Measurements from ENCODE around the gene SH3D21.

The SH3D21 gene

DNA sequence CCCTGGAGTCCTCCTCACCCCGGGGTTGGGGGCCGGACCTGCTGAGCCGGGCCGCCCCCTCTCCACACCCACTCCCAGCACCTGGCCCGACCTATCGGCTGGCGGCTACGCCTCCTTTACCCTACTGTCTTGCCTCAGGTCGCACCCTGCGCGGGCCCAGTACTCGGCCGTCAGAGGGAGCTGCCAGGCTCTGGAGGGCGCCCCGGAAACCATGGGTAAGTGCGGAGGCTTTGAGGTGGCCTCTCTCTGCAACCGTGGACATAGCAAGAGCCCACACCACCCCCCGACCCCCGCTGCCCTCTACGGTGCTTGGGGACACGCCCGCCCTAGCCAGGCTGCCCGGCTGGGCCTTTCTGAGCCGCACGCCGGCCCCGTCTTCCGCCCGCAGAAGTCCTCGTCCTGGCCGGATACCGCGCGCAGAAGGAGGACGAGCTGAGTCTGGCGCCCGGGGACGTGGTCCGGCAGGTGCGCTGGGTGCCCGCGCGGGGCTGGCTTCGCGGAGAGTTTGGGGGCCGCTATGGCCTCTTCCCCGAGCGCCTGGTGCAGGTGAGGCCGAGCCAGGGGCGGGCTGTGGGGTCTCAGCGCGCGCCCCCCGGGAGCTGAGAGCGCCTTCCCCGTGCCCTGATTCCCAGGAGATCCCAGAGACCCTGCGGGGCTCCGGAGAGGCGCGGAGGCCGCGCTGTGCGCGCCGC is at the start of gene SH3D21:
Gene SH3D21, plus strand, starts transcription at position 159 of the 692 bp plus-strand sequence. Its CDS starts 53 bp downstream, at position 212.
- DNase-seq, result peak; percentile 63

DNA sequence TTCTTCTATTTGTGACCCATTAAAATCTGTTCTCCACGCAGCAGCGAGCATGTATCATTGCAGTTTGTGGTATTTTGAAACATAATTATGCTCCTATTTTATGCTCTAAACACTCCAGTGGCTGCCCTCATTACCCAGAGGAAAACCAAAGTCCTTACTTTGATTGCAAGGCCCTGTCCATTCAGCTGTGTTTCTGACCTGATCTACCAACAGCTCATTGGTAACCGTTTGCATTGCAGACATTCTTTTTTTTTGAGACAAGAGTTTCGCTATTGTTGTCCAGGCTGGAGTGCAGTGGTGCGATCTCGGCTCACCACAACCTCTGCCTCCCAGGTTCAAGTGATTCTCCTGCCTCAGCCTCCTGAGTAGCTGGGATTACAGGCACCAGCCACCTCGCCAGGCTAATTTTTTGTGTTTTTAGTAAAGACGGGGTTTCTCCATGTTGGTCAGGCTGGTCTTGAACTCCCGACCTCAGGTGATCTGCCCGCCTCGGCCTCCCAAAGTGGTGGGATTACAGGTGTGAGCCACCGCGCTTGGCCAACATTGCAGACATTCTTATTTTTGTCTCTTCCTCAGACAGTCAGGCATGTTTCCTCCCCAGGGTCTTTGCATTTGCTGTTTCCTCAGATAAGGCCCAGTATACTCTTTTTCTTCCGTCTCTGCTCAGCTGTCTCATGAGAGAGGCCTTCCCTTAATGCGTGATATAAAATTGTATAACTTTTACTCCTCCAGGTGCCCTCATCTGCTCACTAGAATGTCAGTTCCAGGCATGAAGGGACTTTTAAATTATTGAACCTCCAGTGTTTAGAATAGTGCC is 49.4 kb upstream of the SH3D21 start:
- no peak for DNase-seq

DNA sequence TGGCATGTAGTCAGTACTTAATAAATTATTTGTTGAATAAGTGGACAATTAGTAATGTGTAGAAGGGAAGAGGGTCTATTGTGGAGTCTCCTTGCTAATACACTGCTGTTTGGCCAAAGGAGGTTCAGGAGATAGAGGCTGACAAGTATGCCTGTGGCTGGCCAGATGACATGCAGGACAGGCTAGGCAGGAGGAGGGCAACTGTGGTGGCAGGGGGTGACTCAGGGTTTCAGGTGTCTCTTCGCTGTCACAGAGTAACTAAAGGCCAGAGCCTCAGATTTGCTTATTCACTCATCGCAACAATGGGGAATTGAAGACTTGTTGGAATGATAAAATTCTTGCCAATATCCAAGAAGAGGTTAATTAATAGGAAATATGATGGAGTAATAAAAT is 48.8 kb upstream of the SH3D21 start:
- DNase-seq, result no peak

DNA sequence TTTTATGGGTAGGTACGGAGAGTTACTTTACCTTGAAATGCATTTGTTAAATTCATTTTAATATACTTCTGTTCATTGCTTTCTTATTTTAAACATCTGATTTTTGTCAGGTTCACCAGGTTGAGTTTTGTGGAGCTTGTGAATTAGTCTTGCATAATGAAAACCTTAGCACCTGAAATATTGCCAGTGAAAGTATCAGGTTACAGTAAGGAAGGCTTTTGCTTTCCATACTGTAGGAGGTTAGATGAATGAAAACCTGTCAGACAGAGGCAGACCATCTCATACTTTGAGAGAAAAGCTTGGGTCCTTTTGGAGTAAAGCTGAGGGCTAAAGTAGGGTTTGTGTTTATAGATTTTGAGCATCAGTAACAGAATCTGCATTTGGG is 47.2 kb upstream of the SH3D21 start:
- no peak for DNase-seq

DNA sequence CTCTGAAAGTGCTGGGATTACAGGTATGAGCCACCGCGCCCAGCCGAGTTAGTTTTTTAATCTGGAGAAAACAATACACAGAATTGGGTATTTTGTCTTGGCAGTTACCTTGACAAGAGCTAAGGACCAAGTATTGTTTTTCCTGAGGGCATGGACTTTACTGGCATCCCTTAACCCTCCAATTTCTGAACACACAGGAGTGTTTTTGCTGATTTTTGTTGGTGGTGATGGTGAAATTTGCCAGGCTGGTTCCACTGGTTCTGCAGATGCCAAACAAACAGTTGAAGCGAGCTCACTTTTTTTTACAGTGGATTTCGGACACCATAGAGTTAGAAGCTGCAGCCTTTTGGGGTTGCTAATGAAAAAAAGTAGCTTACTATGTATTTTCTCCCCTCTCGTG is 37.2 kb upstream of the SH3D21 start:
- DNase-seq, result no peak

DNA sequence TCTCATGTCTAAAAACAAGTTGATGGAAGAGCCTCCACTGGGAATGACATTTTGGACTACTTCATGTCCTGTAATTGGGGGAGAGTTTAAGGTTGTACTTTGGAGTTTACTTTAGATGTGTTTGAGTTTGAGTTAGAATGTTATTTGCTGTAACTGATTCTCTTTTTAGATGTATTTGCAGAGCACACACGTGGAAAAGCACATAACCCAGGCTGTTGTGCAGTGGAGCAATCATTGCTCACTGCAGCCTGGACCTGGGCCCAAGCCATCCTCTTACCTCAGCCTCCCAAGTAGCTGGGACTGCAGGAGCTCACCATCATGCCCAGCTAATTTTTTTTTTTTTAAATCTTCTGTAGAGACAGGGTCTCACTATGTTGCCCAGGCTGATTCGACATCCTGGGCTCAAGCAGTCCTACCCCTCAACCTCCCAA is 36.7 kb upstream of the SH3D21 start:
- peak; percentile 32 for DNase-seq

DNA sequence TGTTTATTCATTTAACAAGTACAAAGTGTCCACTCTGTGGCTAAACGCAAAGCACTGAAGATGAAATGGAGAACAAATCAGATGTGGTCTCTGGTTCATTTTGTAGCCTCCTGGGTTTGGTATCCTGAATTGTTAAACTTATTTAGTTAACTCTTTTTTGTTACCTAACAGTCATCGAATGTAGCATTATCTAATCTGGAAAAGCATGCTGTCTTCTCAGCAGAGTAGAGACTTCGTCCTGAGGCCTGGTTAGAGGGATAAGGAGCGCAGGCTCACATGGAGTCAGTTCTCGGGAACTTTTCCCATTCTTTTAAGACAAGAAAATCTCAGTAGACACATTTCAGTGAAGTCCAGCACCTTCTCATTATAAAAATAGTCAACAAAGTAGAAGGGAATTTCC is 33.1 kb upstream of the SH3D21 start:
- no peak for DNase-seq

DNA sequence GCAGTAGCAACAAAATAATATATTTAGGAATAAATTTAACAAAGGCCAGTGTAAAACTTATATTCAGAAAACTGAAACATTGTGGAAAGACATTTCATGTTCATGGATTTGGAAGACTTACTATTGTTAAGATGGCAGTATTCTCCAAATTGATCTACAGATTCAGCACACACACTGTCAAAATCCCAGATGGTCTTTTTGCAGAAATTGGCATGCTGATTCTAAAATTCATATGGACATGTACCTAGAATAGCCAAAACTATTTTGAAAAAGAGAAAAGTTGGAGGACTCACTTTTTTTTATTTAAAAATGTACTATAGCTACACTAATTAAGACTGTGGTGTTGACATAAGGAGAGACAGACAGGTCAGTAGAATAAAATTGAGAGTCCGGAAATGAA is 32.0 kb upstream of the SH3D21 start:
- no peak for DNase-seq

DNA sequence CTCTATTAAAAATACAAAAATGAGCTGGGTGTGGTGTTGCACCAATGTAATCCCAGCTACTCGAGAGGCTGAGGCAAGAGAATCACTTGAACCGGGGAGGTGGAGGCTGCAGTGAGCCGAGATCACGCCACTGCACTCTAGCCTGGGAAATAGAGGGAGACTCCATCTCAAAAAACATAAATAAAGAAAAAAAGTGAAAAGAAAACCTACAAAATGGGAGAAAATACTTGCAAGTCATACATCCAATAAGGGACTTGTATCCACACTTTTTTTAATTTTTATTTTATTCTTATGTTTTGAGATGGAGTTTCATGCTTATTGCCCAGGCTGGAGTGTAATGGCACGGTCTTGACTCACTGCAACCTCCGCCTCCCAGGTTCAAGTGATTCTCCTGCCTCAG is 29.5 kb upstream of the SH3D21 start:
- DNase-seq, result no peak

DNA sequence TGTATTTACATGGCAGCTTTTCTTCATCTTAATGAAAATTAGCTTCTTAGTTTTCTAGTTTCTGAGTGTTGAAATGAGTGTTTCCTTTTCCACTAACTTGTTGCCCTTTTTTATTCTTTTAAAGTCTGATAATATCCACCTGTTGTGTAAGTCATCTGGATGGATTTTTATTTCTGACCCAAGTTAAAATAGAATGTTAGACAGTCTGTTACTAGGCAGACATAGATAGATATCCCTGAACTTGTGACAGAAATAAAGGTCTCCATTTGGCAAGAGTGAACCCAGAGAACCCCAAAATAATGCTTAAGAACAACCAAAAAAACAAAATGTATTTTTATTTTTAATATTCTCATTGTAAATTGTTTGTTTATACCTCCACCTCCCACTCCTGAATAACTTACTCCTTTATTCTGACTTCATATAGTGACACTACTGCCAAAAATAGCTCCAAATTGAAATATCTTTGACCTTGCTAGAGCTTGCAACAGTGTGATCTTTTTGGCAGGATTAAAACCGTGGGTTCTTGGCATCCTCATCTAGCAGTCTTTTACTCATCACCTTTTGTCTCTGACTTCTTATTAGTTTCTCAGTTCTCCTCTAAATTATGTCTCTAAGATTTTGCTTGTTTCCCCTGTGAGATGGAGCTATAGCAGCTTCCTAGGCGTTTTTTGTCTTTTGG is 26.9 kb upstream of the SH3D21 start:
- DNase-seq, result no peak

DNA sequence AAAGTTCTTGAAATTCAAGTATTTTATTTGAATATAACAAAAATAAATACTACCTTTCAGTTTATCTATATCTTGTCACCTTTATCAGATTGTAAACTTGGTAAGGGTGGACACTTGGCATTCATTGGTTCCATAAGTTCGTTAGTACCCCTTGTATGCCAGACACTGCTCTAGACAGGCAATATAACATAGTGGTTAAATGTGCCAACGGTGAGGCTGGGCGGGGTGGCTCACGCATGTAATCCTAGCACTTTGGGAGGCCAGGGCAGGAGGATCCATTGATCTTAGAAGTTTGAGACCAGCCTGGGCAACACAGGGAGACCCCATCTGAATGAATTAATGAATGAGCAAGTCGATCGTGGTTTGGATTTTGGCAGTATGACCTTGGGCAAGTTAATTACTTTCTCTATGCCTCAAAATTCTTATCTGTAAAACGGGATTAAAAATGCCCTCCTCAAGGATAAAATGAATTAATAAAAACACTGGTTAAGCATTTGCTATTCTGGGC is 26.3 kb upstream of the SH3D21 start:
- no peak for DNase-seq

DNA sequence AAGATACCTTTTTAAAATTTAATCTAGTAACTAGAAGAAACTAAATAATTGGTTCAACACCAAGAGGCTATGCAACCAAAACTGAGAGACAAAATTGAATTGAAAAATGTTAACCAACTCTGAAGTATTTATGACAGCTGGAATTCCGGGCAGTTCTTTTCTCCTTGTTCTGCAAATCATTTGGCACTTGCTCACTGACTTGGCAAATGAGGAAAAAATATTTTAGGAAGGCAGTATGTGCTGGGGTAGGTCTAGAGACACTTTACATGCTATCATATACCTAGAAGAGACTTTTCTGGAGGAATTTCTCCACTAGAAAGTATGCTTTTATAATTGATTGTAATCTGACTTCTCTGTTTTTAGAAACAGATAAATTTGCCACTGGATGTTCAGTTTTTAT is 22.1 kb upstream of the SH3D21 start:
- DNase-seq, result no peak

DNA sequence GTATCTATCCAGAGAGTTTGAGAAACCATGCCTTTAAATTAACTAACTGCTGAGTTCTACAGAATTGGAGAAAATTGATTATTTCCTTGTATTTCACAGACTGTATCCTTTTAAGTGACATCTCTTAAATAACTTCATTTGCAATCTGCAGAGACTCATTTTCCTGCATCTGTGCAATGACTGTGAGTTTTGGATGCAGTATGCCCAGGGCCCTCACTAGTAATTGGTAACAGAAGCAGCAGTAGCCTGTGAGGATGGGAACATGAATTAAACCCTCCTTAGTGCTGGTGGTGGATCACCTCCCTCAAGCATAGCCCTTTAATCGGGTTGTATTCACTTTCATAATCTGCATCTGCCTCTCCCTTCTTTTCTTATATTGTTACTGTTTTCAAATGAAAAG is 21.7 kb upstream of the SH3D21 start:
- no peak for DNase-seq

DNA sequence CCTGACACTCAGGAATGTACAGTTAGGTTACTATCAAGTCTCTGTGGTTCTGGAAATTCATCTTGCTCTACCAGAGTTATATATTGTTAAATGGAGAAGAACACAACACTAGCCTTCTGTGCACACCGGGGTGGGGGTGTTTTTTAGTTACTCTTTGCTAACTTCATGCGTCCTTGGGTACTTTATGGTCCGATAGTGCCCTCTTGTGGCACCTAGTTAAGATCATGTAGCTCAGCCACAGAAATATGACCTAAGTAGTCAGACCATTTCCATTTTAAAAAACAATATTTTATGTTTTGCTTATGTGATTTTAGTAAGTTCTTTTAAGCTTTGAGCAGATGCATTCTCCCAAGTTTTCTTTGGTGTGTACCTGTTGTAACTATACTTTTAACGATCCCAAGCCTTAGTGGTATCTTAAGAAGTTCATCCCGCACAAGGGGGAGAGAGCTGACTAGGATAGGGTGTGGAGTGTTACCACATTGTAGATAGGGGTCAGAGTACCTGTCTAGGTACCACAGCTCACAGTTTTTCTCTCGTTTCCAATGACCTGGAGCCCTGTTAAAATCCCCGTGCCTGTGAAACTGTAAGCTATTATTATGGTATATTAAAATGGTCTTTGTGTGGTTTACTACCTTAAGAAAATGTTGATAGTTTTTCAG is 20.6 kb upstream of the SH3D21 start:
- peak; percentile 64 for DNase-seq

DNA sequence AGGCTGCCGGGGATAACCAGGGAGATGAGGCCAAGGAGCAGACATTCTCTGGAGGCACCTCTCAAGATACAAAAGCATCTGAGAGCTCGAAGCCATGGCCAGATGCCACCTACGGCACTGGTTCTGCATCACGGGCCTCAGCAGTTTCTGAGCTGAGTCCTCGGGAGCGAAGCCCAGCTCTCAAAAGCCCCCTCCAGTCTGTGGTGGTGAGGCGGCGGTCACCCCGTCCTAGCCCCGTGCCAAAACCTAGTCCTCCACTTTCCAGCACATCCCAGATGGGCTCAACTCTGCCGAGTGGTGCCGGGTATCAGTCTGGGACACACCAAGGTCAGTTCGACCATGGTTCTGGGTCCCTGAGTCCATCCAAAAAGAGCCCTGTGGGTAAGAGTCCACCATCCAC is 19.4 kb upstream of the SH3D21 start:
- DNase-seq, result no peak

DNA sequence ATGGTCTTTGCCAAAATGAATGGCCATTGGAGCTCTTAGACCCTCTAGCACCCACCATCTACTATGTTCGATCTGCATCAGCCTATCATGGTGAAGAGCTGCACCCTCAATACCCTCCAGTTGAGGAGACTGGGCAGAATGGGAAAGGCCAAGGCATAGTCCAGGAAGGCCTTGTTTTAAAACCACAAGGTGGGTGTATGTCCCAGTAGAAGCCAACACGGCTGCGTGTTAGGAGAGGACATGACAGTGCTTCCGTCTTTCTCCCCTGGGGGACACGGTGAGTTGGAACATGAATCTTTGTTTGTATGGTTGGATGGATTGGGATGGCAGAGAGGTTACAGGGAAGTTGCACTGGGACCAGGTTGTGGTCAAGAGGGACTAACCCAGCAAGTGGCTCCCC is 18.6 kb upstream of the SH3D21 start:
- DNase-seq, result no peak

DNA sequence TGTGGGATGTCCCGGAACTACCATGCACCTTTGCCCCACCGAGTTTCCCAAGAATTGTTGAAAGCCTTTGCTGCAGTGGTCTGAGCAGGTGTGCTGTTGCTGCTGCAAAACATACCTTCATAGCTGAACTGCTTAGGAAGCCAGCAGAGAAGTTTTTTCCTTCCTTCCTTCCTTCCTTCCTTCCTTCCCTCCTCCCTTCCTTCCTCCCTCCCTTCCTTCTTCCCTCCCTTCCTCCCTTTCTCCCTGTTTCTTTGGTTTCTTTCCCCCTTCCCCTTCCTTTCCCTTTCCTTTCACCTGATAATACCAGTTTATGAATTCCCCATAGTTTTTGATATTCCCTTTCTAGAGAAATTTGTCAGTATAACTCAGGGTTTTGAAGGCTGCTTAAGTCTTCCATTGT is 10.8 kb upstream of the SH3D21 start:
- no peak for DNase-seq

DNA sequence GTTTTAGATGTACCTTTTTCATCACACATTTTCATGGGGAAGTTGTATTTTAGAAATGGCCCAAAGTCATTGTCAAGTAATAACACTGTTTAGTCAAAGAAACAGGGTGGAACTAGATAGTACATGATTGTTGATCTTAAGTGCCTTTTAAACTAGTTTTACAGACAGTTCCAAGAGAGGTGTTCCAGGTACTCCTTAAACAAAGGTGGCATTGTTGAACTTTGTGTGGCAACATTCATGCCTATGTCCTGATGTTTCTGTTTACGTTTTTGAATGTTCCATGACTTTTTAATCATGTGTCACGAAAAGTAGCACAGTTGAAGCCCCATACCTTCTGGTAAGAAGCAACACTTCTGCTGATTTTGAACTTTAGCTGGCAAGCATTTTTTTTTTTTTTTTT is 9.1 kb upstream of the SH3D21 start:
- DNase-seq, result no peak

DNA sequence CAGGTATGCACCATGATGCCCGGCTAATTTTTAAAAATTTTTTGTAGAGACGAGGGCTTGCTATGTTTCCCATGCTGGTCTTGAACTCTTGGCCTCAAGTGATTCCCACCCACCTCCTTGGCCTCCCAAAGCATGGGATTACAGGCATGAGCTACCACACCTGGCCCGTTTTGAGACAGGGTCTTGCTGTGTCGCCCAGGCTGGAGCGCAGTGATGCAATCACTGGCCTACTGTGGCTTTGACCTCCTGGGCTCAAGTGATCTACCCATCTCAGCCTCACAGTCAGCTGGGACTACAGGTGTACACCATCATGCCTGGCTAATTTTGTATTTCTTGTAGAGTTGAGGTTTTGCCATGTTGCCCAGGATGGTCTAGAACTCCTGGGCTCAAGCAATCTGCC is 7.5 kb upstream of the SH3D21 start:
- DNase-seq, result no peak

DNA sequence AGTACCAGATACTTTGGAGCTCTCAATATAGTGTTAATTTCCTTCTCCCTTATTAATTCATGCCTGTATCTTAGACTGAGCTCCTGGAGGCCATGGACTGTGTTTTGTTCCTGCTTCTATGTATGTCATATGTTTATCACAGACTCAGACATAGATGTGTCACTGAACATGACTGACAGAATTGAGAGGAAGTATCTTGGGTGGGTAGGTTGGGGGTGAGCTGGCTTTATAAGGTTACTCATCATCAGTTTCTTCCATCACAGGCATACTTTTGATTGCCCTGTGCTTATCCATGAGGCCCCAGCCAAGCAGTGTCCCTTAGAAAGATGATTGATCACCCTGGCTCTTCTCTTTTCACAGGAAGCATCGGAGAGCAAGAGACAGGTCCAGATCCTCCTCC is 5.6 kb upstream of the SH3D21 start:
- no peak for DNase-seq

DNA sequence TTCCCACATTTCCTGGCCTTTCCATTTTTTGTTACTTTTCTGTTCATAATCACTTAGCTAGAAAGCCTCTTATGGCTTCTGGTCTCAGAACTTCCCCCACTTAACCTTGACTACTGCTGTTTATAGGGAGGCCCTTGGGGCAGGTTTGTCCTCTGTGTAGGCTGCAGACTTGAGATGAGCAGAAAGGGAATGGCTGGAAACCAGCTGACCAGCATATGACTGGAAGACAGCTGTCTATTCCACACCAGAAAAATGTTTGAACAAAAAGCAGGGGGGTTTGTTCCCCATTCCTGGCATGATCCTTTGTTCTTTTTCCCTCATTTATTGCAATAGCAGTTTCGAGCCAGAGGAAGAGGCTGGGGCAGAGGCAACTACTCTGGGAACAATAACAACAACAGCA is 4.9 kb upstream of the SH3D21 start:
- no peak for DNase-seq

DNA sequence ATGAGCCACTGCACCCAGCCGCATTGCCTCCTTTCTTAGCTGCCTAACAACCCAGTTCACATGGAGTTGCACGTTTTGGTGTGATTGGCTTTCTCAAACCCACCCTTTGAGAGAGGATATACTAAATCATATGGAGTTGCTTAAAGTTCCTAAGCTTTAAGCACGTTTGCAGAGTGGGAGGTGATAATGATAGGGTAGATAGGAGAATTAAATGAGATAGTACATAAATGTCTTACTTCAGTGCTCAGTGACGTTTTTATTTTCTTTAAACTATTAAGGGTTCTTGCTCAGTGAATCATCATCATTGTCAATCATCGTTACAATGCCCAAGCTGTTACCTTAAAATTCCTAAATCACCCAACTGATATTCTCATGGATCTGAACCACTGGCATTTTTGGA is 2.9 kb upstream of the SH3D21 start:
- DNase-seq, result no peak

DNA sequence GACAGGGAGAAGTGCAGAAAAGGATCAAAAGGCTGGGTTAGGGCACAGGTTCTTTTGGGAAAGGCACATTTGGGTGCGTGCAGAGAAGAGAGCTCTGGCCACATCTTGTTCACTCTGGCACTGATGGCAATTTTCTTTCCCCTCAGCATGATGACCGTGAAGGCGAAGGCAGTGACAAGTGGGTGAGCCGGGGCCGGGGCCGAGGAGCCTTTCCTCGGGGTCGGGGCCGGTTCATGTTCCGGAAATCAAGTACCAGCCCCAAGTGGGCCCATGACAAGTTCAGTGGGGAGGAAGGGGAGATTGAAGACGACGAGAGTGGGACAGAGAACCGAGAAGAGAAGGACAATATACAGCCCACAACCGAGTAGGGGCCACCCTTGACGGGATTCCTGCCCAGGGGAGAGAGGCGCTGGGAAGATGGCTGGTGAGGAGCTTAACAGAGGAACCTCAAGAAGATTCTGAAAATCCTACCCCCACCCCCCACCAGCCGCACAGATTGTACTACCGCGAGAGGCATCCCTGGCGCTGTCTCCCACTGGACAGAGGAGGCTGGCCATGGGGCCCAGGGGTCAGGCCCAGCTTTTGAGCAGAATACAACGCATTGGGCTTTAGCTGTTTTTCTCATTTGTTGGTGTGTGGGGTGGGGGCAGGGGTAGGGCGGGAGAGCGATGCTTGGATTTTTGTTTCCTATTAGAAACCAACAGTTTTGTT is 2.4 kb upstream of the SH3D21 start:
- DNase-seq, result no peak

All from NCI-H774 (cell line).